ENCODE measurements around the gene IQCC.

Gene IQCC

GRCh38 chr1:32249831-32250525 is 44.5 kb downstream of the IQCC start:
- peak; percentile 52 to 71 for DNase-seq (ENCODE audit: low read depth in 1 of 2, low spot score in 1 of 2)
- H3K4me3 ChIP-seq (replicated peaks; ENCODE audit: insufficient read depth, low read length), result no peak overlapping the region
- peak overlapping the region; percentile 38 for H3K27ac ChIP-seq (replicated peaks)
- H3K27me3 ChIP-seq (ENCODE audit: insufficient read depth, poor library complexity, severe bottlenecking), result no peaks in the 10 kb centered on the region
- TF ChIP-seq GABPA (IDR thresholded peaks at IDR 0.05; ENCODE audit: low read depth), result peak; percentile 41; the same call in 1 of the 2 replicates
- TF ChIP-seq SPI1 (IDR thresholded peaks at IDR 0.05; ENCODE audit: borderline replicate concordance, low read depth), result 0 out of 2 replicates have a peak, but pooled peaks have one; percentile 29
- TF ChIP-seq REST (IDR thresholded peaks at IDR 0.05; ENCODE audit: insufficient replicate concordance, low read depth), result no peak
- no peak for TF ChIP-seq CTCF (IDR thresholded peaks at IDR 0.05; ENCODE audit: insufficient read depth, low read length)
- TF ChIP-seq POLR2AphosphoS5 (IDR thresholded peaks at IDR 0.05; ENCODE audit: low read depth), result no peak

GRCh38 chr1:32250893-32251716 is 45.6 kb downstream of the IQCC start, which contains the start of gene LCK:
LCK (plus strand) TSS chr1:32251265; CDS start chr1:32274330, 23,065 bp downstream.
- Histone ChIP-seq H3K4me3 (replicated peaks; ENCODE audit: insufficient read depth, low read length) (no peak within 1 kb of the TSS), H3K27me3 (ENCODE audit: insufficient read depth, poor library complexity, severe bottlenecking) (no peaks in the 10 kb centered on the region), H3K27ac (replicated peaks) (peak within 1 kb of the TSS; percentile 38)
- TF ChIP-seq GABPA (IDR thresholded peaks at IDR 0.05; ENCODE audit: low read depth) (no peak), CTCF (IDR thresholded peaks at IDR 0.05; ENCODE audit: insufficient read depth, low read length) (no peak)
- no peak for DNase-seq (ENCODE audit: low read depth in 1 of 2, low spot score in 1 of 2)

GRCh38 chr1:32255072-32256071 is 49.9 kb downstream of the IQCC start:
- TF ChIP-seq REST (IDR thresholded peaks at IDR 0.05; ENCODE audit: insufficient replicate concordance, low read depth) (no peak), CTCF (IDR thresholded peaks at IDR 0.05; ENCODE audit: insufficient read depth, low read length) (no peak), POLR2AphosphoS5 (IDR thresholded peaks at IDR 0.05; ENCODE audit: low read depth) (no peak), SPI1 (IDR thresholded peaks at IDR 0.05; ENCODE audit: borderline replicate concordance, low read depth) (no peak), GABPA (IDR thresholded peaks at IDR 0.05; ENCODE audit: low read depth) (no peak)
- Histone ChIP-seq H3K27ac (replicated peaks) (no peak overlapping the region), H3K27me3 (ENCODE audit: insufficient read depth, poor library complexity, severe bottlenecking) (no peaks in the 10 kb centered on the region), H3K4me3 (replicated peaks; ENCODE audit: insufficient read depth, low read length) (no peak overlapping the region)
- no peak for DNase-seq (ENCODE audit: low read depth in 1 of 2, low spot score in 1 of 2)

Data from HL-60 (cell line).